Measurements from ENCODE around the gene CAMTA1.

The CAMTA1 gene

GRCh38 chr1:7679873-7680206, 894.6 kb downstream of the CAMTA1 start:
- no peak for FAIRE-seq
- TF ChIP-seq, protein P1, sequence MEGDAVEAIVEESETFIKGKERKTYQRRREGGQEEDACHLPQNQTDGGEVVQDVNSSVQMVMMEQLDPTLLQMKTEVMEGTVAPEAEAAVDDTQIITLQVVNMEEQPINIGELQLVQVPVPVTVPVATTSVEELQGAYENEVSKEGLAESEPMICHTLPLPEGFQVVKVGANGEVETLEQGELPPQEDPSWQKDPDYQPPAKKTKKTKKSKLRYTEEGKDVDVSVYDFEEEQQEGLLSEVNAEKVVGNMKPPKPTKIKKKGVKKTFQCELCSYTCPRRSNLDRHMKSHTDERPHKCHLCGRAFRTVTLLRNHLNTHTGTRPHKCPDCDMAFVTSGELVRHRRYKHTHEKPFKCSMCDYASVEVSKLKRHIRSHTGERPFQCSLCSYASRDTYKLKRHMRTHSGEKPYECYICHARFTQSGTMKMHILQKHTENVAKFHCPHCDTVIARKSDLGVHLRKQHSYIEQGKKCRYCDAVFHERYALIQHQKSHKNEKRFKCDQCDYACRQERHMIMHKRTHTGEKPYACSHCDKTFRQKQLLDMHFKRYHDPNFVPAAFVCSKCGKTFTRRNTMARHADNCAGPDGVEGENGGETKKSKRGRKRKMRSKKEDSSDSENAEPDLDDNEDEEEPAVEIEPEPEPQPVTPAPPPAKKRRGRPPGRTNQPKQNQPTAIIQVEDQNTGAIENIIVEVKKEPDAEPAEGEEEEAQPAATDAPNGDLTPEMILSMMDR (IDR thresholded peaks at IDR 0.05; ENCODE audit: insufficient read depth, missing control alignments) = no peak
- no peak for DNase-seq (ENCODE audit: insufficient read length, low spot score)

- TF ChIP-seq, protein P1 (IDR thresholded peaks at IDR 0.05; ENCODE audit: insufficient read depth, missing control alignments) = no peak
- no peak for FAIRE-seq
- DNase-seq (ENCODE audit: insufficient read length, low spot score) = no peak
Observed at GRCh38 chr1:7680207-7680954, 895.1 kb downstream of the CAMTA1 start.

DNA sequence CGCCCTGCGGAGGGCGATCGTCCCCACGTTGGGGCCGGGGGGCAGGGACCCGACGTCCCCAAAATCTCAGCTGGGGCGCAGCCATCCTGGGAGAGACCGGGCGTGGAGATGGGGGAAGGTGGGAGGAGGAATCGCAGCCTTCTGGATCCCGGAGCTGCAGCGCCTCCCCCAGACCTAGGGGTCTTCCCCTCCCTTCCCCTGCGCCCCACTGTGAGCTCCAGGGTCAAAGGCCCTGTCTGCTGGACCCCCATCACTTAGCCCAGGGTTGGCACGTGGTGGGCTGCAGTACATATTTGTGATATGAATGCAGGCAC, 895.7 kb downstream of the CAMTA1 start:
- FAIRE-seq (no peak), DNase-seq (ENCODE audit: insufficient read length, low spot score) (no peak)
- TF ChIP-seq, protein P1 (IDR thresholded peaks at IDR 0.05; ENCODE audit: insufficient read depth, missing control alignments) = no peak

DNA sequence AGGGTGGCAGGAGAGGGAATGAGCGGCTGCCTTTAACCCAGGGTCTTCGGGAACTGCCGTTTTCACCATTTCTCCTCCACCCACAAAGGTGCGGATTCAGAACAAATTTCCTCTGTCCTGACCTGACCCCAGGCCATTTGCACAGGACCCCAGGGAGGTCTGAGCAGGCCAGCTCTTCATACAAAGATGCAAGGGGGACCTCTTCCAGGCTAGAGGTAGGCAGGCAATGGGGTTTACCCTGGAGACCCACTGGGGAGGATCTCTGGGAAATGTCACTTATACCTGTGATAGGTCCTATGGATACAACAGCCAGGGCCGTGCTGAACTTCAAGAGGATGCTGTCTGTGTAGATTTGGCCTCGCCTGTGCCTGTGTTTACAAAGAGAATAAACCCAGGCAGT, 896.1 kb downstream of the CAMTA1 start:
- TF ChIP-seq, protein P1 (IDR thresholded peaks at IDR 0.05; ENCODE audit: insufficient read depth, missing control alignments) = no peak
- FAIRE-seq (no peak), DNase-seq (ENCODE audit: insufficient read length, low spot score) (no peak)

GRCh38 chr1:7683521-7683920, 898.3 kb downstream of the CAMTA1 start:
- FAIRE-seq = no peak
- TF ChIP-seq, protein P1 (IDR thresholded peaks at IDR 0.05; ENCODE audit: insufficient read depth, missing control alignments) = no peak

GRCh38 chr1:7684132-7684531, 898.9 kb downstream of the CAMTA1 start:
- DNase-seq (ENCODE audit: insufficient read length, low spot score) = no peak
- TF ChIP-seq, protein P1 (IDR thresholded peaks at IDR 0.05; ENCODE audit: insufficient read depth, missing control alignments) = no peak
- no peak for FAIRE-seq

More at GRCh38 chr1:7683521-7683920, 898.3 kb downstream of the CAMTA1 start:
- no peak for DNase-seq (ENCODE audit: insufficient read length, low spot score)

- TF ChIP-seq, protein P1 (IDR thresholded peaks at IDR 0.05; ENCODE audit: insufficient read depth, missing control alignments) = no peak
- DNase-seq (ENCODE audit: insufficient read length, low spot score) (no peak), FAIRE-seq (no peak)
Observed at GRCh38 chr1:7684861-7685635, 899.8 kb downstream of the CAMTA1 start.
